HG02884 (cell line): ENCODE measurements around the gene TMBIM6.
A peak's percentile ranks its signal among the peaks of the same experiment; 100 is the strongest.
"Not testable (repeated sequence)": the region's sequence is repeated elsewhere in the genome, so short reads cannot be mapped to it uniquely, and the experiment has no call there.

ENCODE experiments used
- ATAC-seq: cut with Tn5 transposase; IDR thresholded peaks from one replicate; pipeline ENCODE4 v1.9.1; 2021; ENCODE audit warnings: mild to moderate bottlenecking, moderate library complexity; ENCODE audit not compliant: unreplicated experiment

The TMBIM6 gene, protein sequence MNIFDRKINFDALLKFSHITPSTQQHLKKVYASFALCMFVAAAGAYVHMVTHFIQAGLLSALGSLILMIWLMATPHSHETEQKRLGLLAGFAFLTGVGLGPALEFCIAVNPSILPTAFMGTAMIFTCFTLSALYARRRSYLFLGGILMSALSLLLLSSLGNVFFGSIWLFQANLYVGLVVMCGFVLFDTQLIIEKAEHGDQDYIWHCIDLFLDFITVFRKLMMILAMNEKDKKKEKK

DNA sequence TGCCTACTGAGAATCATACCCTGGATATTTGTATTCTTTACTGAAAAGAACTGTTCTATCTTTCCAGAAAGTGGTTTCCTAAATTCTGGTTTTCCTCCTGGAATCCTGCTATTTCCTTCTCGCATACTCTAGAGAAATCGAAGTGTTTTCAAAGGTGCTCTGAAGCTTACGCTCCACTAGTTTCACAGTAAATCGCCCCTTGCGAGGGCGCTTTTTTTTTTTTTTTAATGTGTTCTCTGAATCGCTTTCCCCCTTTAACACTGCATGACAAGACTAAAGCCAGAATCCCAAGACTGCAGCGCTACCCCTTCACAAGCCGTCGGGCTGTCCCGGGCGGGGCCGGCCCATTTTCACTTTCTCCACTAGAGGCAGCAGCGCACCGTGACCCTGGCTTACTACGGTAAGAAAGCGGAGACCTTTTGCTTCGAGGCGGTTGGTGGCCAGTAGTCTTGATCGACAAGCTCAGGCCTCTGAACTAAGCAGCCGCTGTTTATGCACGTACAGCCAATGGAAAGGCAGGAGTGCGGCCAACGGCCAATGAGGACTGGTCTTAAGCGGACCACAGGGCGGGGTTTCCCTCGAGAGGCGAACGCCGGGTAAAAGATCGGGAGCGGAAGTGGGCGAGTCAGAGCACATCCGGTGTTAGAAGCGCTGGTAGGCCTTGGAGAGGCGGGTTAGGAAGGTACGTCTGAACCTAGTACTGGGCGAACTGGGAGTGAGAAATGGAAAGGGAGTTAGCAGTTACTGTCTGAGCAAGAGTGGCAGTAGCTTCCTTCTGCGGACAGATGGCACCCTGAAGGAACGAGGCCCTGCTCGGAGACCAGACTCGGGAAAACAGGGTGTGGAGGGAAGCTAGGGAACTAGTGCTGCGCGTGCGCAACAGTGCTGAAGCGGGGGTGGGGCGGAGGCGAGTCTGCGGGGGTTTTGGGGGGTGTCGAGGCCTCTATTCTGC, at the start of gene TMBIM6:
Gene TMBIM6, plus strand, starts transcription at position 628 of the 952 bp plus-strand sequence. CDS start 10,937 bp downstream, outside the sequence.
- peak; percentile 92 for ATAC-seq

DNA sequence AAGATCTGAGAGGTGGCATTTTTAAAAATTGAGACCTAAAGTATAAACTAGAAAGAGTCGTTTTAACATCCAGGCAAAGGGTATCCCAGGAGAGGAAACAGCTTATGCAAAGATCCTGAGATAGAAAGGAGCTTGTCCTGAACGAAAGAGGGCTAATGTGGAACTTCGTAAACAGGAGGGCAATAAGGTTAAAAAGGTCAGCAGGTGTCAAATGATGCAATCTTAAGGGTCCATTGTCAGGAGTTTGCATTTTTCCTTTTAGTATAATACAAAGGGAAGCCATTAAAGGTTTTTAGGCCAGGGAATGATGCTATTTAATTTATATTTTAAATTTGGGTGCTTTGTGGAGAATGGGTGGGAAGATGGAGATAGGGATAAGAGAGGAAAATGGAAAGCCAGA, 48.5 kb upstream of the TMBIM6 start:
- no peak for ATAC-seq

DNA sequence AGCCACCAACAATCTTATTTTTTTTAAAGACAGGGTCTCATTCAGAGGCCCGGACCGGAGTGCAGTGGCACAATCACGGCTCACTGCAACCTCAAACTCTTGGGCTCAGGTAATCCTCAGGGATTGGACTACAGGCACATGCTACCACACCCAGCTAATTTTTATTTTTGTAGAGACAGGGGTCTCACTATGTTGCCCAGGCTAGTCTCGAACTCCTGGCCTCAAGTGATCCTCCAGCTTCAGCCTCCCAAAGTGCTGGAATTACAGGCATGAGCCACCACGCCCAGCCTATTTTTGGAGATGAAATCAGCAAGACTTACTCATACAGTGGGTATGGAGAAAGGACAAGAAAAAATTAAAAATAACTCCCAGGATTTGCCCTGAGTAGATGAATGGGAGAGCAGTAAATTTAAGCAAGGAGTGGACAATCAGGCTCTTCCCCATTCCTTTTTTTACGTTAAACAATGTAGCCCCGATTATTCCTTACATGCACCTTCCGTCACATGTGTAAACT, 47.4 kb upstream of the TMBIM6 start:
- no peak for ATAC-seq

DNA sequence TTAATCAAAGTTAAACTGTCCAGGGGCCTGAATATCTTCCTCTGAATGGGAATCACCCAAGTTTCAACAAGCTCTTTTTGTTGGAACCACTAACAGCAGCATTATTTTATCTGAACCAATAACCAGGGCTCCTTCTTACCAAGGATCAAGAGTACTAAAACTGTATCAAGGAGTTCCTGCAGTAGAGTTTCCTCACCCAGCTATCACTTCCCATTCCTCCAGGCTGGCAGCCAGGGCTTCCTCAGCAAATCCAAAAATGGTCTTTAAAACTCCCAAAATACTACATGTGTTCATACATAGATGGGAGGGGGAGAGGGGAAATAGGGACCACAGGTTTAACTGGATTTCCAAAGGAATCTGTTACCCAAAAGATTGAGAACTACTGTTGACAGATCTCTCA, 44.6 kb upstream of the TMBIM6 start:
- no peak for ATAC-seq

DNA sequence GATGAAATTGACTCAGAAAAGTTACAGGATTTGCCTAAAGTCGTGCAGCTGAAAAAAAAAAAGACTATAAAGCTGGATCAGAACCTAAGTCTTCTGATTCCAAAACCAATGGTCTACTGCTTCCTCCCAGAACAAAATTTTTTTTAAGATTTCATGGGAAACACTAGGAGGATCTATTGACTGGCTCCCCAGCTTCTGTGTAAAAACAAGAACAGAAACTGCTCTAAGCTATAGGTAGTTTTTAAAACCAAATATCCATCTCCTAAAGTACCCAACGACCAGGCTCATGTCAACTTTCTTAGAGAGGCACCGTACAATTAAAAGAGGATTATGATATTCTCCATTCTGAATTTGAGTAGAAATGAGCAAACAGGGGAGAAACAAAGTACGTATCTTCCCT, 43.5 kb upstream of the TMBIM6 start:
- no peak for ATAC-seq

DNA sequence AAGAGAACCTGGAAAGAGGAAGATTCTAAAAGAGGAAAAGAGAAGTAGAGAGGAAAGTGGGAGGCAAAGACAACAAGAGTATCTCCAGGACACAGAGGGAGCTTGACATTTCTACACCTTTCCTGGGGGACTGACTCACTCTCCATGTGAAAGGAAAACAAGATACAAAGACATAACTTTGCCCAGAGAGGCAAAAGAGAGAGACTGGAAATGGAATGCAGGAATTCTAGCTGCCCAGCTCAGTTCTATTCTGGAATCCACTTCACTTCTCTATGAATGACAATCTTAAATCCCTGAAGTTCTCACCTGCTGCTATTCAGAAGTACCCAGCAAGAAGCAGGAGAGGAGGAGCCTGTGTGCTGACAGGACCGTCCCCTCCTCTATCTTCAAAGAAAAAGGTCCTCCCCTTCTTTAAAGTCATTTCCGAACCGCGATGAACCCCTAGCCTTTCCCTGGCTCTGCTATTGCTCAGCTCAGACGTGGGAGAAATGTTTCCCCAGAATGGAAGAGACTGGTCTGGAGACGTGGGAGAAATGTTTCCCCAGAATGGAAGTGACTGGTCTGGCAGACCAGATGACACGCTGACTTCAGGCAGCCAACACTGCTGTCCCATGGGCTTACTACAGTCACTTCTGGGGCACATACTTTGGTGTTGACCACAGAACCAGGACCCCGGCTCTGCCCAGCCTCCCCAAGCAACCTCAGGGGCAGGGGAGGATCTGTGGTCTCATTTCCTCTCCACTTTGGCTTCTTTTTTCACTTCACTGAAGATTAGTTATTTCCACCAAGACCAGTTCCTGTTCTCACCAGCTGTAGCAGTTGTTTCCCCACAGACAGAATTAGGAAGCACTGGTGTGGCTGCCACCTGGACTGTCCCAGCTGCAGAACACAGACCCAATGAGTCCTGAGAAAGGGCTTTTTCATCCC, 42.5 kb upstream of the TMBIM6 start:
- ATAC-seq, result peak; percentile 61

DNA sequence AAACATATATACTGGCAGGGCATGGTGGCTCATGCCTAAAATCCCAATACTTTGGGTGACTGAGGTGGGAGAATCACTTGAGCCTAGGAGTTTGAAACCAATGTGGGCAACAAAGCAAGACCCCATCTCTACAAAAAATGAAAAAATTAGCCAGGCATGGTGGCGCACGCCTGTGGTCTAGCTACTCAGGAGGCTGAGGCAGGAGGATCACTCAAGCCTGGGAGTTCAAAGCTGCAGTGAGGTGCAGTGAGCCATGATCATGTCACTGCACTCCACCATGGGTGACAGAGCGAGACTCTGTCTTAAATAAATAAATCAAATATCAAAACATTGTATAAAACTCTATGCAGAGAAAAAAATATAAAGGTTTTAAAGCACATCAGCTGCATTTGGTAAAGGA, 39.3 kb upstream of the TMBIM6 start:
- ATAC-seq, result no peak

DNA sequence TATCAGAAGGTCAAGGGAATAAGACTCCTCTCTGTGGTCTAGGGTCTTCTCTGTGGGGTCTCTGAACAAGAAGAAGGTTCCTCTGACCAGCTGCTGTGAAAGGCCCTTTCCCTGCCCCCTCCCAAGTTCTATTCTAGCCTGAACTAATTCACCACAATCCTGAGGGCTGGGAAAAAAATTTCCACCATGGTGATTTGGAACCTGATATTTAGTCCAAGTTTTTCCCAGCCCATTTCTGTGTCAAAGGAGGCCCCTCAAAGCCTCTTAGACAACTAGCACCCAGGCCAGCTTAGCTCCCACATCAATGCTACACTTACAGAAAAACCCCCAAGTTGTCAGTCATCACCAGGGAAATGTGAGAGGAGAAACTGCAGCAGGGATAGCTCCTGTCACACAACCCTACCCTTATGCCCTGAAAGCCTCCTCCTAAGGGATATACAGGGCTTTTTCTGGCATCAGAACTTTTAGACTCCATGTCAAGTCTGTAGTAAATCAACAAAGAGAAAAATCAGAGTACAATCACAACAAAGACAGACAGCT, 38.6 kb upstream of the TMBIM6 start:
- ATAC-seq, result no peak

DNA sequence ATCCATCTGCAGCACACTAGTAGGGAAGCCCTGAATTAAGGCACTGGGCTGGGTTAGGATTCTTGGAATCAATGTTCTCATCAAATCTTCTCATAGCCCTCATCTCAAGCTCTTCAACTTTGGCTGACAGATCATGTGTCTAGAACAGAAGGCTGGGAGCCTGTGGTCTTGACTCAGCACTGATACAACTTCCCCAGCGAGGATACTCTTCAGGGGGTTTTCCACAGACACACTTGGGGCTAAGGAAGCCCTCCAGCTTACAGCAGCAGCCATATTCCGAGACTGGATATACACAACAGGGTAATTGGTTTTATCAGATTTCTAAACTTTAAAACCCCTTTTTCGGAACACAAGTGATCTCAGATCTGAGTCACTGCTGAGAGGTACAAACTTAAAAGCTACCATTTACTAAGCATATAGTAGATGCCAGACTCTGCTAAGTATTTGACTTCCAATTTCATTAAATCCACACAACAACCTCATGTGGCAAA, 37.7 kb upstream of the TMBIM6 start:
- no peak for ATAC-seq

DNA sequence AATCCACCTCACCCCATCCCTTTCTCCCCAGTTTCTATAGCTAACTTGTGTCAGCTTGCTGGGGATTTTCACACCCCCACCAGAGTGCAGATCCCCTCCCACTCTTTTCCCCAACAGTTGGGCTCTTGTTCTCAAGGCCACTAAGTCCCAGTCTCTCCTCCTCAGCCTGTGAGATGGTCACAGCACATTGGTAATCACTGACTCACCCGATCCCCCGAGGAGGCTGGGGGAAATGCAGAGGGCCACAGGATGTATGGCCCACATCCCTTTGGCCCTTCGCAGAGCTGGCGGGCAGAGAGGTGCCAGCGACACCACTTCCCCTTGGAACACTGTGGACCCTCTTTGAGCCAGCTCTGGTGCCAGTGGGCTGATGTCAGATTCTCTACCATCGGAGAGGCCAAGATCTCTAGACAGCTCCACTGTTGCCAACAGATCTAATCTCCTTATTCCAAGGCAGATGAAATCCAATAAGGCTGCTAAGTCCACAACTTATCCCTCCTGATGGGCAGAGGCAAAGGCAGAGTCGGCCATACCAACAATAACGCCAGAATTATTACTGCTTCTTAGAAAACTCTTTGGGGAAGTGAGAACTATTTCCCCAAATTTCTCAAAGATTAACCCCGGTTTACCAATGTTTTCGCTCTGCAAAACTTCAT, 35.8 kb upstream of the TMBIM6 start:
- no peak for ATAC-seq

DNA sequence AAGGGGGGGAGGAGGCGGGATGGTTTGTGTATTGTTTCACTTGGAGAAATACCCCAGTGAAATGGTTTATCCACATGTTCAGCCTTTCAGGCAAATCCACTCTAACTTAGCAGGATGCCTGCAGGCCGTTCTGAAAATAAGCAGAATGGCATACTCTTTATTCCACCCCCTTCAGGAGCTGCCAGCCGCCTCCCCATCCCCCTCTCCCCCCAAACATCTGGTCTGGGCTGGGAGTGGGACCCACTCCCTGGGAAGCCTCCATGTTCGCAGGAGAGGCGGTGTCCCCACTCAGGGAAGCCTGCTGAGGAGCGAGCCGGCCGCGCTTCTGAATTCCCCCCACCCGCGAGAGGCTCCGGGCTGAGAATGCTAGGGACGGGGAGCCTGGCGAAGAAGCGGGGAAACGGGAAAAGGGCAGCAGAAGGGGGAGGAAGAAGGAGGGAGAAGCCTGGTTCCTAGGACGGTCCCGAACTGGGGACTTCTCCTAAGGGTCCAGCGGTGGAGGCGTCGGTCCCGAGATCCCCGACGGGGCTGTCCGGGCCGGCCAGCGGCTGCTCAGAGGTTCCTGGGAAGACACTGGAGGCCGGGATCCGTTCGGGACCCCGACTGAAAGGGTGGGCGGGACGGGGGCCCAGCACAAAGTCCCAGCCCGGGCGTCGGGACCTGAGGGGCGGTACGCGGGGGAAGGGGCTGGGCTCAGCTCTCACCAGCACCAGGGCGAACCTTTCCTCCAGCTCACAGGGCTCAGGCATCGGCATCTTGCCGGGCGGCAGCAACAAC, 34.8 kb upstream of the TMBIM6 start:
- no peak for ATAC-seq

DNA sequence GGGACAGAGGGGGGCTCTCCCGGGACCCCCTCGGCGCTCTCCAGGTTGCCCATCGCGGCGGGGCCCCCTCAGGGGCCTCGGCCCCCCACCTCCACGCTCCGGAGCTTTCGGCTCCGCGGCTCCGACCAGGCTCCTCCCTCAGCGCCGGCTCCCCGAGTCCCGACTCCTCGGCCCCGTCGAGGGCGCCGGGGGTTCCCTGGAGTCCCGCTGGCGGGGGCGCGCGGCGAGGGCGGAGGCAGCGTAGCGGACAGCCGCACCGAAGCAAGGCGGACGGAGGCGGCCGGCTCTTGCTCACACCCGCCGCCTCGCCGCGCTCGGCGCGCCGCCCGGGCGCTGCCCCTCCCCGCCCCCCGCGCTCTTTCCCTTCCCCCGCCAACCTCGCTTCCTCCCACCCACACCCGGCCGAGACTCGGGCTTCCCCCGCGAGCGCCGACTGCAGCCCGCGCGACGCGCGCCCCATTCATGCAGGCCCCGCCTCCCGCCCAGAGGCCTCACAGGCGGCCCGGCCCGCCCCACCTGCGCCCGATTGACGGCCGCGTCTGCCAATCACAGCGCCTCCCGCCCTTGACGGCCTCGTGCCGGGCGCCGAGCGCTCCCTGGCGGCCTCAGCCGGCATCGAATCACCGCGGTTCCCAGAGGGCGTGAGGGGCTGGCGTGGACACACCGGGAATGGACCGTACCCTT, 34.1 kb upstream of the TMBIM6 start, which contains the start of gene FMNL3:
Gene FMNL3, minus strand, starts transcription at position 278 of the 684 bp plus-strand sequence. Its CDS starts 225 bp downstream, at position 53.
- peak; percentile 74 for ATAC-seq

DNA sequence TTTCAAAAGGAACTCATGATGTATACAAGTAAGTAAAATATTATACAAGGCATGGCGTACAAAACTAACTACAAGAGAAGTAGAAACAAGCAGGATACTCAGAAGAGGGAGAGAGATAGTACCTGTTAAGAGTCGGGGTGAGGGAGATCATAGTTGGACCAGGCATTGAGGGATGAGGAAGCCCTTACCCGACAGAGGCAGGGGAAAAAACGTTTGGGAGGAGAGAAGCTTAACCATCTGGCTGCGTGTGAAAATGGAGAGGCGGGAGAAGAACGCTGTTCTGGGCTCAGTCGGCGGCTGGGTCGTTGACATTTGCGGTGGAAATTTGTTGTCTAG, 33.6 kb upstream of the TMBIM6 start:
- no peak for ATAC-seq

DNA sequence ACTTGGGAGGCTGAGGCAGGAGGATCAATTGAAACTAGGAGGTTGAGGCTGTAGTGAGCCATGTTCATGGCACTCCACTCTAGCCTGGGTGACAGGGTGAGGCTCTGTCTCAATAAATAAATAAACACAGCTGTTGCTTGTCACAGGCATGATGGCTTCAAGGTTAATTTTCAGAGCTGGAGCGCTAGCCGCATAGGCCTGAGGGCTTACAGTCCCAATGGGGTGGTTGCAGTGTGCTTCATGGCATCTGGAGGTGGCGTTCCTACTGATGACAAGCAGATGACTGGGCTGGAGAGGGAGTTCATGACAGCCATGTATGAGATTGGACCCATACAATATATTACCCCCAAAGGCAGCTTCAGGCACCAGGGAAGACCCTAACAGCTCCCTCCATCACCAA, 32.5 kb upstream of the TMBIM6 start:
- no peak for ATAC-seq

DNA sequence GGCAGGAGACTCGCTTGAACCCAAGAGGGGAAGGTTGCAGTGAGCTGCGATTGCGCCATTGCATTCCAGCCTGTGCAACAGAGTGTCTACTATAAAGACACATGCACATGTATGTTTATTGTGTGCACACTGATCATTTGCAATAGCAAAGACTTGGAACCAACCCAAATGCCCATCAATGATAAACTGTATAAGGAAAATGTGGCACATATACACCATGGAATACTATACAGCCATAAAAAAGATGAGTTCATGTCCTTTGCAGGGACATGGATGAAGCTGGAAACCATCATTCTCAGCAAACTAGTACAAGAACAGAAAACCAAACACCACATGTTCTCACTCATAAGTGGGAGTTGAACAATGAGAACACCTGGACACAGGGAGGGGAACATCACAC, 27.4 kb upstream of the TMBIM6 start:
- ATAC-seq, result not testable (repeated sequence)

DNA sequence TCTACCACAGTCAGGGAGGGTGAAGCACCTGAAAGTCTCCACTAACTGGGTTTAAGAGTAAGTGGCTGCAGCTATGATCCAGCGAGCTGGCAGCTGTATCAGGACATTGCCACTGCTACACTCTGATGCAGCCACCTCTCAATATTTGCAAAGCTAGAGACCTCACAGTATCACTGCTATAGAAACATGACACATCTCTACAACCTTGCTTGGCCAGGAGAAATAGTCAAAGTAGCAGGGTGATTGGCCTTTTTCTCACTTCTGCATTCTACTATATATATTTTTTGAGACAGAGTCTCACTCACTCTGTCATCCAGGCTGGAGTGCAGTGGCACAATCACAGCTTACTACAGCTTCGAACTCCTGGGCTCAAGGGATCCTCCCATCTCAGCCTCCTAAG, 24.8 kb upstream of the TMBIM6 start:
- ATAC-seq, result no peak

DNA sequence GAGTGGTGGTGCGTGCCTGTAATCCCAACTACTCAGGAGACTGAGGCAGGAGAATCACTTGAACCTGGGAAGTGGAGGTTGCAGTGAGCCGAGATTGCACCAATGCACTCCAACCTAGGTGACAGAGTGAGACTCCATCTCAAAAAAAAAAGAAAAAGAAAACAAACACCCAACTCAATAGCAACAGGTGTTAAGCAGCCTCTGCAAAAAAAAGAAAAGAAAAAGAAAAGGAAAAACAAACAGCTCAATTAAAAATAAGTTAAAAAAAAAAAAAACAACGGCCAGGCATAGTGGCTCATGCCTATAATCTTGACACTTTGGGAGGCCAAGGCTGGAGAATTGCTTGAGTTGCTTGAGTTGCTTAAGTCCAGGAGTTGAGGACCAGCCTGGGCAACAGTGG, 23.6 kb upstream of the TMBIM6 start:
- not testable (repeated sequence) for ATAC-seq

DNA sequence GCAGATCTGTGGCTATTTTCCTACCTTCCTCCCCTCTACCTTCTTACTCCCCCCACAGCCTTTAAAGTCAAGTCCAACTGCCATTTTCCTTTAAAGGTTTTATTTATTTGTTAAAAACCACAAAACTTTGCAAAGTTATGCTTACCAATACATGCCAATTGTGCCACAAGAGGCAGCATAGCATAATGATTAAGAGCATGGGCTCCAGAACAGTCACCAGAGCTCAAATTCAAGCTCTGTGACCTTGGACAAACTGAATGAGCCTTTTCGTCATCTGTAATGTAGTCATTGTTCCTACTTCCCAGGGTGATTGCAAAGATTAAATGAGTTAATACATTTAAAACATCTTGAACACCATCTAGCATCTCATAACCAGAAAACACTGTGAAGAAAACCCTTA, 21.1 kb upstream of the TMBIM6 start:
- no peak for ATAC-seq

DNA sequence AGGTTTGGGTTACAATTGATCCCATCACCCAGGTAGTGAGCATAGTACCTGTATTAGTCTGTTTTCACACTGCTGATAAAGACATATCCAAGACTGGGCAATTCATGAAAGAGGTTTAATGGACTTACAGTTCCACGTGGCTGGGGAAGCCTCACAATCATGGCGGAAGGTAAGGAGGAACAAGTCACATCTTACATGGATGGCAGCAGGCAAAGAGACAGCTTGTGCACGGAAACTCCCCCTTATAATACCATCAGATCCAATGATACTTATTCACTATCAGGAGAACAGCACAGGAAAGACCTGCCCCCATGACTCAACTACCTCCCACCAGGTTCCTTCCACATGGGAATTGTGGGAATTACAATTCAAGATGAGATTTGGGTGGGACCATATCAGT, 20.0 kb upstream of the TMBIM6 start:
- not testable (repeated sequence) for ATAC-seq
